Right lobe of liver (tissue), 4 donors: ENCODE data around the gene SUGCT.

Experiments
- POLR2A ChIP-seq: fragments of 450-650 bp; IDR thresholded peaks from one replicate; pipeline ENCODE4 v1.6.1; 2017; ENCODE audit warnings: antibody characterized with exemption, mild to moderate bottlenecking
- TF ChIP-seq, protein P1 (sequence below), 4 donors: fragments of 200-600 bp in 3 of 4; fragments of 450-650 bp in 1 of 4; IDR thresholded peaks; one replicate each; pipeline versions ENCODE4 v1.5.1 to v1.8.0; 2016 to 2022; ENCODE audit warnings: antibody characterized with exemption in 4 of 4, mild to moderate bottlenecking in 2 of 4
- donor health status: DM: no; HTN: no; CAD: no.
- donor health status: DM: no; HTN: no; CAD: no.
- donor health status: DM: no; HTN: yes; CAD: no.

DNA sequence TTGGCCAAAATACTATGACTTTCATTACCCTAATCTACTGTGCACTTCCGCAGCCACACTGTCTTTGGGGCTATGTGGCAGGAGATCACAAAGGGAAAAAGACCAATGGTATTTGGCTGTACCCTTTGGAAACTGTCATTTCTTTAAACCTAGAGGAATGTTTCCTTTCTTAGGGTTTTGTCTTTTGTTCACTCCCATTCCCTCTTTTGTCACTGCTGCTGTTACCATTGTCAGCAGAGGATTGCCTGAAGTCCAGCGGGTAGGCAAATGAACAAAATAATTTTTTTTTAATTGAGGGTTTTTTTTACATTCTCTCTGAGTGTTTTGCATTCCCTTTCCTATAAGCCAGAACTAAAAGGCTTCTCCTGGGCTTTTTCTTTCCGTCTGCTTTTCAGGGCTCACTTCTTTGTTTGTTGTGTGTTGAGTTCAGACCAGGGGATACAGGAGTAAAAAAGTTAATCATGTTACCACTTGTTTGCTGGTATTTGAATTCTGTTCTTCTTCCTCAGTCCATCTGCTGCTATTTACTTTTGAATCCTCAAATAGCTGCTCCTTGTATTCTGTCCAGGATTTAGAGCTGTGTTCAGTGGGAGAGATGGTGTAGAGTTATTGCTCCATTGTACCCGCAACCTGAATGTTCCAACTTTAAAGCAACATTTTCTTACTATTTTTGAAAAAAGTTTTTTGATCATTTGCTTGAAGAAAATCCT, 374.6 kb downstream of the SUGCT start:
- TF ChIP-seq, protein P1, sequence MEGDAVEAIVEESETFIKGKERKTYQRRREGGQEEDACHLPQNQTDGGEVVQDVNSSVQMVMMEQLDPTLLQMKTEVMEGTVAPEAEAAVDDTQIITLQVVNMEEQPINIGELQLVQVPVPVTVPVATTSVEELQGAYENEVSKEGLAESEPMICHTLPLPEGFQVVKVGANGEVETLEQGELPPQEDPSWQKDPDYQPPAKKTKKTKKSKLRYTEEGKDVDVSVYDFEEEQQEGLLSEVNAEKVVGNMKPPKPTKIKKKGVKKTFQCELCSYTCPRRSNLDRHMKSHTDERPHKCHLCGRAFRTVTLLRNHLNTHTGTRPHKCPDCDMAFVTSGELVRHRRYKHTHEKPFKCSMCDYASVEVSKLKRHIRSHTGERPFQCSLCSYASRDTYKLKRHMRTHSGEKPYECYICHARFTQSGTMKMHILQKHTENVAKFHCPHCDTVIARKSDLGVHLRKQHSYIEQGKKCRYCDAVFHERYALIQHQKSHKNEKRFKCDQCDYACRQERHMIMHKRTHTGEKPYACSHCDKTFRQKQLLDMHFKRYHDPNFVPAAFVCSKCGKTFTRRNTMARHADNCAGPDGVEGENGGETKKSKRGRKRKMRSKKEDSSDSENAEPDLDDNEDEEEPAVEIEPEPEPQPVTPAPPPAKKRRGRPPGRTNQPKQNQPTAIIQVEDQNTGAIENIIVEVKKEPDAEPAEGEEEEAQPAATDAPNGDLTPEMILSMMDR (IDR thresholded peaks at IDR 0.05), result no peak
- no peak for TF ChIP-seq POLR2A
